Measurements from ENCODE around the gene UNC13C.
"Not testable (repeated sequence)": the region's sequence is repeated elsewhere in the genome, so short reads cannot be mapped to it uniquely, and the experiment has no call there.

The UNC13C gene

GRCh38 chr15:53978253-53978906 is at the start of gene UNC13C:
UNC13C (plus strand) TSS chr15:53978441; CDS start chr15:54012904, 34,463 bp downstream.
- intact Hi-C loops (cut with DNase I): no loop called here
- peak; percentile 20 to 84 (median 64) for DNase-seq

DNA sequence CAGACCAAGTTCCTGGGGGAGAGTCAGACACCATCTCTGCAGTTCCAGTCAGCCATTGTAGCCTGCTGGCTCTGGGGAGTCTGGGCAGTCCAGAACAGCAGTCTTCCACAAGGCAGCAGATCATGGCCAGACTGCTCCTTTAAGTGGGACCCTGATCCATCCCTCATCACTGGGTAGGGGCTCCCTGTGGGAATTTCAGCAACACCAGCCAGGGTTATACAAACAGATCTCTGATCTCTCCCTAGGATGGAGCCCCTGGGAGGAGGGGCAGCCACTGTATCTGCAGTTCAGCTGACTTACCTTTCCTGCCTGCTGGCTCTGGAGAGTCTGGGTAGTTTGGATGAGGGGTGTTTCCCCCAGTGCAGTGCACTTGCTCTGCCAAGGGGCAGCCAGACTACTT is 42.1 kb upstream of the UNC13C start:
- intact Hi-C loops (cut with DNase I): no loop called here
- no peak for DNase-seq

- DNase-seq; intact Hi-C loops (cut with DNase I): not testable (repeated sequence)
These were observed 40.6 kb upstream of the UNC13C start for GRCh38 chr15:53937632-53938031.

GRCh38 chr15:53950572-53950971 is 27.7 kb upstream of the UNC13C start:
- intact Hi-C loops (cut with DNase I): no loop called here
- no peak for DNase-seq

DNA sequence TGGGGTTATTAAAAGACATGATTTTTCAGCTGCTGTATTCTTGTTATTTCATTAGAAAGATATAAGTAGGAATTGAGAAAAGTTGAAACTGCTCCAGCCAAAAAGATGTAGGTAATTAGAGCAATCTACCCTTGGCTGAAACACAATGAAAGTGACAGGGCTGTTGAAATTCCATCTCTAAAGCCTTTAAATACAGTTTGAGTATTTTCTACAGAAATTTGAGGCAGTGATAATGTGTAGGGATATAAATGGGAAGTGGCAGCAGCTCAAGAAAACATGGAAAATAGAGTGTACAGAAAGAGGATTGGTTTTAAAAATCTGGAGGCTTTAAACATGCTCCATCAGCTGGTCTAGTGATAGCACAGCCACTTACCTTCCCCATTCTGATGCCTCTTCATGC is 22.8 kb upstream of the UNC13C start:
- intact Hi-C loops (cut with DNase I): no loop called here
- DNase-seq: no peak

GRCh38 chr15:53962646-53963561 is 15.3 kb upstream of the UNC13C start:
- peak in 38 of 42 donors; percentile 5 to 72 (median 36) for DNase-seq
- intact Hi-C loops (cut with DNase I): no loop called here

DNA sequence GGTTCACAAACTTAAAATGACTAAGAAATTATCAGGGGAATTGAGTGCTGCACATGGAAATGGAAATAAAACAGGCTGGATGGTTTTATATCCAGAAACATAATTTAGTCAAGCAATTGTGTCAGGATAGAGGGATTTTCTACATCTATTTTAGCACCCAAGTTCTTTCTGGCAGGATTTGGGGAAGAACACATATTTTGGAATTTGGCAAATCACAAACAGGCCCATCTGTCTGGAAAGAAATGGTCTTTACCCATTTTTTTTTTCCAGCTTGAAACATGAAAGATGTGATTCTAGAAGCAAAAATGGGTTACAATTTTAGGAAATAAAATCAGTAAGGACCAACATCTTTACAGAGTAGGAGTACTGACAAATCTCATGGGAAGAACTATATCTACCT is 14.4 kb upstream of the UNC13C start:
- no peak for DNase-seq
- intact Hi-C loops (cut with DNase I): no loop called here

DNA sequence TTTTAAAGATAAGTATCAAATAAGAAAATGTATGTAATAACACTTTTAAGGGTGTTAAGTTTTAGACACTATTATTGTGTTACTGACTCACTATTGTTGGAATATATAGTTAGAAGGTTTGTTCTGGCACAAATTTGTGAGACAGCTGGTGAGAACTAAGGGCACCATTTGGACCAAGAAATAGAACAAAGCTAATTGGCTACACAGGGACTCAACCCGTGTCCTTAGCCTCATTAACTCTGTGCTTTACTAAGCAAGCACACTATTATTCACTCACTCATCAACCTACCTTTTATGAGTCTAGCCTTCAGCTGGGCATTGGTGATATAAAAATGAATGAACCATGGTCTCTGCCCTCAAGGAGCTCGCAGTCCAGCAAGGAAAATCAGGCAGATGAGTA is 4.1 kb upstream of the UNC13C start:
- DNase-seq: no peak
- intact Hi-C loops (cut with DNase I): no loop called here

DNA sequence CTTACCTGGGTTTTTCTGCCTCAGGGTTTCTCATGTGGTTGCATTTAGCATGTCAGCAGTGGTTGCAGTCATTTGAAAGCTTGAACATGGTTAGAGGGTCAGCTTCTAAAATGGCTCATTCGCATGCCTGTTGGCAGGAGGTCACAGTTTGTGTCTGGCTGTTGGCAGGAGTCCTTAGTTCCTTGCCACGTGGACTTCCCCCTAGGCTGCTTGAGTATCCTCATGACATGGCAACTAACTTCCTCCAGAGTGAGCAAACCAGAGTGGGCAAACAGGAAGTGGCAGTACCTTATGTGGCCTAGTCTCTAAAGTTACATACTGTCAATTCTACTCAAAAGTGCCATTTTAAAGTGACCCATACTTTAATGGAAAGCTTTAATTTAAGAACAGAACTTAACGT is 3.4 kb upstream of the UNC13C start:
- DNase-seq: no peak
- intact Hi-C loops (cut with DNase I): no loop called here

DNA sequence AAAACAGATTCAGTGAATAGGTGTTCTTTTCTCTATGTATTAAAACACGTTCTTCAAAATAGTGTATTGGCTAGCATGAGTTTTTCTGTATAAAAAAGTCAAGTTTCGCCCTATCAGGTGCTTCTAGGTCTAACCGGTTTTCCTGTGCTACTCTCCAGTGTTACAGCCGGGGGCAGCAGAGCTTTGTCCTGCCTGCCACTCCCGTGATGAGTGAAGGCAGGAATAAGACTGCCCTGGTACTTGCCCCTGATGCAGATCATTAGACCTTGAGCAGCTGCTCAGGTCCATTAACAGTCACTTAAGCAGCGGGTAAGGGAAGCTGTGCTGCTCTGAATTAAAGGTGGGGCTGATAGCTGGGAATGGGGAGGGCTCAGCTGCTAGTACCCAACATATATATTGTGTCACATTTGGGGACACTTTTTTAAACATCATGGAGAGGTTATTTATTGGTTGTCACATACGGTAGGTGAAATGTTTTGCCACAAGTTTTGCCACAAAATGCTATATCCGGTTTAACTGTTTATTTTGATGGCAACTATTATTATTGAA is 1.3 kb upstream of the UNC13C start:
- intact Hi-C loops (cut with DNase I): no loop called here
- peak in 18 of 42 donors; percentile 2 to 43 (median 13) for DNase-seq

- no peak for DNase-seq
- intact Hi-C loops (cut with DNase I): no loop called here
These were observed 979 bp downstream of the UNC13C start for GRCh38 chr15:53979051-53979788.

- intact Hi-C loops (cut with DNase I): no loop called here
- DNase-seq: no peak
These were observed 1.8 kb downstream of the UNC13C start for GRCh38 chr15:53980021-53980420.

DNA sequence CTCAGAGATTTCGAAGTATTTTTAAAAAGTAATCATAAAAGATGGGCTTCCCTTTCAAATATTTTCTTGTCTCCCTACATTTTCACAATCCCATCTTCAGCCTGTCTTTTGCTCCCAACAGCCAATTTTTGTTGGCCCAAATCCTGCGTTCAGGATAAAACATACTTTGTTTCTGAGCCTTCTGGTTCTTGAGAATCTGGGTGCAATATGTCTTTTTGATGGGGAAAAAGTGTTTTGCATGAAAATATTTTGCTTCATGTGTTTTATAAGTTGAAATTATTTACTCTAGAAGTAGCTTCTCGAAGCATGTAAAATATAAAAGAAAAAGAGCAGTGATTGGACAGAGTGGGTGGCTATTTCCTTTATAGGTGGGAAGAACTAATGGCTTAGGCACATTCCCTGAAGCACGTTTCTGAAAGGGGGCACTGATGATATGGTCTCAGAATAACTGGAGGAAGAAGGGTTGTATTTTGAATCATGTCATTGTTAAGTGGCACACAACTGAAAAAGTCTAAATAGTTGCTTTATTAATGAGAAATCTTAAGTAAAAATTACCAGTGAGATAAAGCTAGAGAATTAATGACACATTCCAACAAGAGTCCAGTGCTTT is 3.9 kb downstream of the UNC13C start:
- DNase-seq: no peak
- intact Hi-C loops (cut with DNase I): no loop called here

DNA sequence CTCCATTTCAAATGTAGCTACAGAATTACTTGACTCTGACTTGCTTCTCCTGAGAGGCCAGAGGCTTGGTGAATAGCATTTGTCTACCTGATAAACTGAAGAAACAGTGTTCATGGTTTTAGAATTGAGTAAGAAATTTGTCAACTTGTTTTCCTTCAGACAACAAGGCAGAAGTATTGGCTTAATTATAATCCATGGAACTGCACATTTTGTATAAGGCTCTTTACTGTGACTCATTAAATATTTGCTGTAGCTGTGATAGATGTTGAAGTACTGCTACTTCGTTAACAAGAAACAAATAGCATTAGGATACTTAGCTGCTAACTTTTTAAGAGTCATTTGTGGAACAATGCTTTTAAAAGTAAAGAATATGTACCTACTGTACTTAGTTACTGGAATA is 4.6 kb downstream of the UNC13C start:
- intact Hi-C loops (cut with DNase I): no loop called here
- no peak for DNase-seq

GRCh38 chr15:53984221-53984620 is 6.0 kb downstream of the UNC13C start:
- intact Hi-C loops (cut with DNase I): no loop called here
- DNase-seq: no peak

GRCh38 chr15:53985562-53985961 is 7.3 kb downstream of the UNC13C start:
- DNase-seq: no peak
- intact Hi-C loops (cut with DNase I): no loop called here

- intact Hi-C loops (cut with DNase I): no loop called here
- no peak for DNase-seq
These were observed 9.2 kb downstream of the UNC13C start for GRCh38 chr15:53987480-53987879.

DNA sequence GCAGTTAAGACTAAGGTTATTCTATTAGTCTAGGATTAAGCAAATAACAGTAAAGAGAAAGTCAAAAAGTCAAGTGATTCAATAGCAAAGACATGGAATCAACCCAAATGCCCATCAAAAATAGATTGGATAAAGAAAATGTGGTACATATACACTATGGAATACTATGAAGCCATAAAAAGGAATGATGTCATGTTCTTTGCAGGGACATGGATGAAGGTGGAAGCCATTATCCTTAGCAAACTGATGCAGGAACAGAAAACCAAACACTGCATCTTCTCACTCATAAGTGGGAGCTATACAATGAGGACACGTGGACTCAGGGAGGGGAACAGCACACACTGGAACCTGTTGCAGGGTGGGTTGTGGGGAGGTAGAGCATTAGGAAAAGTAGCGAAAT is 29.0 kb downstream of the UNC13C start:
- no peak for DNase-seq
- intact Hi-C loops (cut with DNase I): no loop called here

GRCh38 chr15:54011656-54012055 is 33.4 kb downstream of the UNC13C start:
- DNase-seq: no peak
- intact Hi-C loops (cut with DNase I): no loop called here

Measured in head of caudate nucleus (tissue), 42 donors.